Measurements from ENCODE around the gene SORCS2. TPM values are rescaled to one million over a fixed set of nuclear protein-coding genes. Genes with fewer than 3 reads are reported as not detected.

The SORCS2 gene
- total RNA-seq, 6 experiments from 2014 or later: 0.18 to 6.2 (median 3.1) TPM

GRCh38 chr4:7187168-7187535, 5.2 kb upstream of the SORCS2 start:
- DNase-seq (no peak), ATAC-seq (no peak)
- TF ChIP-seq CTCF (IDR thresholded peaks at IDR 0.05): no peak
- TF ChIP-seq POLR2A (IDR thresholded peaks at IDR 0.05): no peak
- peaks cover 0 to 3% (median 0%) of the 10 kb centered on the region in 4 donors for H3K4me1 ChIP-seq
- 38% methylated on average over 7 of the region's 7 CpGs for WGBS (ENCODE audit: insufficient coverage, low coverage, low lambda C conversion rate, missing lambda C conversion rate)
- no peaks in the 10 kb centered on the region for H3K36me3 ChIP-seq
- H3K27me3 ChIP-seq: no peaks in the 10 kb centered on the region
- intact Hi-C loops (cut with DNase I): loop anchor here (5.0 to 10.0 kb wide), 2 partner anchors 530 to 538 kb away; no protein-coding TSS in a partner anchor
- H3K4me3 ChIP-seq: no peak overlapping the region
- H3K27ac ChIP-seq: no peak overlapping the region
- H3K9me3 ChIP-seq: no peaks in the 10 kb centered on the region

DNA sequence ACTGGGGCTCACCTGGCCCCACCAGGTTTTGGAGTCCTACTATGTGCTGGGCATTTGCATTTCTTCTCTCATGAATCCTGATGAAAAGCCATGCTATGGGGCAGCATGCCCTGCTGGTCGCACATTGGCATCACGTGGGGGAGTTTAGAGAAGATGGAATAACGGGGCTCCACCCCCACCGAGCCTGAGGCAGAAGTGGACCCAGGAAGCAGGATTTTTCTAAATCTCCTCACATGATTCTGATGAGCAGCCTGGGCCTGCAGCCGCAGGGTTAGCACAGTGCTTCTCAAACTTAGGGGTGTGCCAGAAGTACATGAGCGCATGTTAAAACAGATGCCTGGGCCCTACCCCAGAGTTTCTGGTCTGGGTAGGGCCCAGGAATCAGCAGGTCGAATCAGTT, 4.6 kb upstream of the SORCS2 start:
- no peak for ATAC-seq
- 50% methylated on average over 2 of the region's 7 CpGs for WGBS (ENCODE audit: insufficient coverage, low coverage, low lambda C conversion rate, missing lambda C conversion rate)
- TF ChIP-seq CTCF (IDR thresholded peaks at IDR 0.05) (no peak), POLR2A (IDR thresholded peaks at IDR 0.05) (no peak)
- Histone ChIP-seq H3K27ac (no peak overlapping the region), H3K4me1 (peaks cover 0 to 3% (median 0%) of the 10 kb centered on the region in 4 donors), H3K36me3 (no peaks in the 10 kb centered on the region), H3K4me3 (no peak overlapping the region), H3K27me3 (no peaks in the 10 kb centered on the region), H3K9me3 (no peaks in the 10 kb centered on the region)
- DNase-seq: no peak
- intact Hi-C loops (cut with DNase I): loop anchor here (5.0 to 10.0 kb wide), 2 partner anchors 530 to 537 kb away; no protein-coding TSS in a partner anchor

GRCh38 chr4:7189066-7189465, 3.3 kb upstream of the SORCS2 start:
- no peaks in the 10 kb centered on the region for H3K9me3 ChIP-seq
- TF ChIP-seq CTCF (IDR thresholded peaks at IDR 0.05): no peak
- TF ChIP-seq POLR2A (IDR thresholded peaks at IDR 0.05): no peak
- peak in 1 of 3 donors; percentile 35 for DNase-seq
- H3K27me3 ChIP-seq: no peaks in the 10 kb centered on the region
- ATAC-seq: no peak
- intact Hi-C loops (cut with DNase I): loop anchor here (5.0 to 10.0 kb wide), 2 partner anchors 528 to 536 kb away; no protein-coding TSS in a partner anchor
- no peak overlapping the region for H3K27ac ChIP-seq
- H3K4me1 ChIP-seq: peaks cover 0 to 14% (median 0%) of the 10 kb centered on the region in 4 donors
- no peaks in the 10 kb centered on the region for H3K36me3 ChIP-seq
- H3K4me3 ChIP-seq: no peak overlapping the region
- WGBS (ENCODE audit: insufficient coverage, low coverage, low lambda C conversion rate, missing lambda C conversion rate): 39% methylated on average over 10 of the region's 12 CpGs

GRCh38 chr4:7189475-7190277, 2.7 kb upstream of the SORCS2 start:
- 36% methylated on average over 9 of the region's 11 CpGs for WGBS (ENCODE audit: insufficient coverage, low coverage, low lambda C conversion rate, missing lambda C conversion rate)
- TF ChIP-seq CTCF (IDR thresholded peaks at IDR 0.05): peak in 3 of 4 donors; percentile 22 to 34 (median 25)
- TF ChIP-seq POLR2A (IDR thresholded peaks at IDR 0.05): no peak
- intact Hi-C loops (cut with DNase I): loop anchor here (5.0 to 10.0 kb wide), 5 partner anchors 108 to 605 kb away; no protein-coding TSS in a partner anchor
- no peaks in the 10 kb centered on the region for H3K9me3 ChIP-seq
- peak; percentile 12 to 43 (median 20) for ATAC-seq
- no peak overlapping the region for H3K27ac ChIP-seq
- no peak overlapping the region for H3K4me3 ChIP-seq
- no peaks in the 10 kb centered on the region for H3K36me3 ChIP-seq
- no peaks in the 10 kb centered on the region for H3K27me3 ChIP-seq
- peak in 1 of 3 donors; percentile 33 for DNase-seq
- H3K4me1 ChIP-seq: peaks cover 0 to 14% (median 0%) of the 10 kb centered on the region in 4 donors

Measured in right lobe of liver (tissue), 6 donors.